Fibroblast of peridontal ligament (primary cell): ENCODE measurements around the gene MYLIP.
A peak's percentile ranks its signal among the peaks of the same experiment; 100 is the strongest.
"Not testable (repeated sequence)": the region's sequence is repeated elsewhere in the genome, so short reads cannot be mapped to it uniquely, and the experiment has no call there.

Experiments
- DNase-seq: peaks from one replicate; pipeline ENCODE4 v3.0.0-alpha.2; 2010; ENCODE audit errors: extremely low read depth

The MYLIP gene

DNA sequence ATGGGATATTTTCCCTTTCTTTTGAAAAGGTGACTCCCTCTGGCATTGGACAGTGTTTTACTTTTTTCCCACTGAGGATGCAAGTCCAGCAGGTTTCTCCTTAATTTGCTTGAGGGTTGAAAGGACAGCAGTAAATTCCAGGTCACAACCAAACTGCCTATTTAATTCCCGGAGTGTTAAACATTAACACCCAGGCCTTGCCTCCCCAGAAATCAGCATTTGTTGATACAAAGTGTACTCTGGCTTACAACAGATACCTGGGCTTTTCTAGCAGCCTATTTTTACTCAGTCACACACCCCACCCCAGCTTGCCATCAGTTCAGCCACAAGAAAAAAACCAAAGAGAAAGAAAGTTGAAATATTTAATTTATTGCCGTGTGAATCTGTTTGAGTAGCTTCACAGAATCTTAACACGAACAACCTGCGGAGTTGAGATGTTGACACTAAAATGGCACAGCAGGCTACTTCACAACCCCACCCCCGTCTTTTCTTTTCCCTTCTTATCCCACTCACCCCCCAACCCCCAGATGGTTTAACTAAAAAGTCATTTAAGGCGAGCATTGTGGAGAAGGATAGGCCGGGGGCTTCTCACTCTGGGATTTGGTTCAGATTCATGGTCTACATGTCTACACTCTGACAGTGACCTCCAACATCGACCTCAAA lies 45.7 kb downstream of the MYLIP start:
- no peak for DNase-seq

GRCh38 chr6:16176600-16176999 lies 47.7 kb downstream of the MYLIP start:
- DNase-seq = not testable (repeated sequence)

DNA sequence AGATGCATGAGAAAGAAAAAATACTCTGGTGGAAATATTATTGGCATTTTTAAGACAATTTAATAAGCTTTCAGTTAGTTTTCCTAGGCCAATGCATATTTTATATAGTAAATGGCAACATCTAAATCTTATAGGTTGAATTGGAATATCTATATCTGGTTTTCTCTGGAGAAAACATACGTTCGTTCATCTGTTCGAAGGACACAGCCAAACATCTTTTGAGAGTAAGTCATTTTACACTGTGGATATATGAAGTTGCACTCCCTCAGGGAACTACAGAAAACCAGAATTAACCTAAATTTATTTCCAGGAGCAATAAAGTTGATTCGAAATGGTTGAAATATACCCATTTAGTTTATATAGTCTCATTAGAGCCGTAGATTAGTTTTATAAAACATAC lies 49.0 kb downstream of the MYLIP start:
- no peak for DNase-seq

- no peak for DNase-seq
These were observed 49.5 kb downstream of the MYLIP start for GRCh38 chr6:16178351-16178750.

- DNase-seq = no peak
These were observed 50.2 kb downstream of the MYLIP start for GRCh38 chr6:16179063-16179462.

GRCh38 chr6:16179970-16180431 lies 51.1 kb downstream of the MYLIP start:
- peak; percentile 37 for DNase-seq

DNA sequence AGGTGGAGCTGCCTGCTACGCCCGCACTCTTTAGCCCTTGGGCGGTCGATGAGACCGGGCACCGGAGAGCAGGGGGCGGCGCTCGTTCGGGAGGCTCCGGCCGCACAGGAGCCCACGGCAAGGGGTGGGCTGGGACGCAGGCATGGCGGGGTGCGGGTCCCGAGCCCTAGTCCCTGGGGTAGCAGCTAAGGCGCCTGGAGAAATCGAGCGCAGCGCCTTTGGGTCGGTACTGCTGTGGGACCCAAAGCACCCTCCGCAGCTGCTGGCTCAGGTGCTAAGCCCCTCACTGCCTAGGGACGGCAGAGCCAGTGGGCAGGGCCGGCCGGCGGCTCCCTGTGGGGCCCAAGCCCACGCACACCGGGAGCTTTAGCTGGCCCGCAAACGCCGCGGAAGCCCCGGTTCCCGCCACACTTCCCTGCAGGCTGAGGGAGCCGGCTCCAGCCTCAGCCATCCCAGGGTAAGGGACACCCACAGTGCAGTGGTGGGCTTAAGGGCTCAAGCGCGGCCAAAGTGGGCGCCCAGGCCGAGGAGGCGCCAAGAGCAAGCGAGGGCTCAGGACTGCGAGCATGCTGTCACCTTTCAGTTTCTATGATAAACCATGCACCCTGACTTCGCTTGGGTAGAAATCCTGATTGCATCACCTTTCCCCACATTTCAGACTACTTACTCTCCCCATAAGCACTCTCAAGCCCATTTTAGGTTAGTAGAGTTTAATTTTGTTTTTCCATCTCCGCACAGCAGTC lies 52.0 kb downstream of the MYLIP start:
- no peak for DNase-seq

DNA sequence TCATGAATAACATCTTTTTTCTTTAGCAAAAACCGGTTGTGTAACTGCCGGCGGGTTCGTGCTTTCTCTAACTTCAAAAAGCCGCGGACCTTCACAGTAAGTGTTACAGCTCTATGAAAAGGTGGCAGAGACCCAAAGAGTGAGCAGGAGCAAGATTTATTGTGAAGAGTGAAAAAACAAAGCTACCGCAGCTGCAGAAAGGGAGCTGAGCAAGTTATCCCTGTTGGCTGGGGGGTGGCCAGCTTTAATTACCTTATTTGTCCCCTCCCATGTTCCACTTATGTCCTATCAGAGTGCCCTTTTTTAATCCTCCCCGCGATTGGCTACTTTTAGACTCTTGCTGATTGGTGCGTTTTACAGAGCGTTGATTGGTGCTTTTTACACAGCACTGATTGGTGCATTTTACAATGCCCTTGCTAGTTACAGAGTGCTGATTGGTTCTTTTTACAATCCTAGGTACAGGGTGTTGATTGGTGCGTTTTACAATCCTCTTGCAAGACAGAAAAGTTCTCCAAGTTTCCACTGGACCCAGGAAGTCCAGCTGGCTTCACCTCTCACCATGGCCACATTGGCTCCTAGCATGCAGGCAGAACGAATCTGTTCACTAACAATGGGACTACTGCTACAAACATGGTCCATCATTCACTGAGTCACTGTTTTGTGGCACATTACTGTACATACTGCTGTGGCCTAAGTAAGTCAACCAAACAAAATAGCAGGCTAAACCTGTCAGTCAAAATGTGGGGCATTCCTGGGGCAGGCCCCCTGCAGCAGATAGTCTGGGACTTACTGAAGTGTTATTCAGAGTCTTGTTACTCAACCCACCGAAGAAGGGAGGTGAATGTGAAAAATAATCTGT lies 52.8 kb downstream of the MYLIP start:
- DNase-seq = no peak

DNA sequence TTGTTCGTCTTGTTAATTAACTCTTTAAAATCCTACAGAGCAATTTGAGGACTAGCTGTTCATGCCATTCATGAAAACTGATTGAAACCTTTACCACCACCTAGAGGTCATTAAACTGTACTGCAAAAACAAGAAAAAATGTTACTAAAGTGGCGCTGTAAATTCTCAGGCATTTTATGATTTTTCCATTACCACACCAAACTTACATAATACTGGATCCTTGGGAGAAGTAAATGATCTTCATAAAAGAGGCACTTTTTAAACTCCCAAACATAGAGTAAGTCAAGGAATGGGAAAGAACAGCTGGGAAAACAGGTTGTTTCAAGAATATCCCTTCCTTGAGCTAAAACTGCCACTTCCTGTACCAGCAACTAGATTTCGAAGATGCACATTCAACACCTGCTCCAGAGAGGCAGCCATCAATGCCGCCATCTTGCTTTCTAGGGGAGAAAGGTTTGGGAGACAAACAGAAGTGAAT lies 54.3 kb downstream of the MYLIP start:
- peak; percentile 81 for DNase-seq

- no peak for DNase-seq
These were observed 55.2 kb downstream of the MYLIP start for GRCh38 chr6:16184129-16184528.

DNA sequence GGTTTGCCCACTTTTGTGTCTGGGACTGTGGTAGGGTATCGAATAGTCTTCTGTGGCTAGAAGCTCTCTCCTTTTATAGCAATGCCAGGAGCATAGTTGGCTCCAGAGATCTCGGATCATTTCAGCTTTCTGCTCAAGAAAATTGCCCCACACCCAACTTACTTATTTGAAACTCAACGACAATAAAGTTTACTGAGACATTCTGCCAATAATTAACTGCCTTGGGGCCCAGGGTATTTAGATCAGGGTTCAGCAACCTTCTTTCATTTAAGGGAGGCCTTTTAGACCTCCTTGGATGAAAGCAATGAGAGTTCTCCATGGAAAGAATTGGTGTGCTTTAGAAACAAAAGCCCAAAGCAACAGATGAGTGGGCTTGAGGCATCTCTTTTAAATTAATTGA lies 55.7 kb downstream of the MYLIP start:
- no peak for DNase-seq

- DNase-seq = no peak
These were observed 58.3 kb downstream of the MYLIP start for GRCh38 chr6:16187176-16187575.

- DNase-seq = no peak
These were observed 61.3 kb downstream of the MYLIP start for GRCh38 chr6:16190214-16190613.

GRCh38 chr6:16196260-16196983 lies 67.5 kb downstream of the MYLIP start:
- DNase-seq = no peak

- no peak for DNase-seq
These were observed 68.2 kb downstream of the MYLIP start for GRCh38 chr6:16196984-16197546.
